ENCODE measurements around the gene TBATA. TPM values are rescaled to one million over a fixed set of nuclear protein-coding genes. Genes with fewer than 3 reads are reported as not detected.

TBATA gene
- total RNA-seq, 1 donor from 2014 or later = not detected

- DNase-seq = peak; percentile 28
These were observed 24.1 kb downstream of the TBATA start for GRCh38 chr10:70761031-70761601.

GRCh38 chr10:70760271-70760787, 24.8 kb downstream of the TBATA start:
- DNase-seq = no peak

- DNase-seq = no peak
These were observed 25.4 kb downstream of the TBATA start for GRCh38 chr10:70759781-70760180.

GRCh38 chr10:70758757-70759514, 26.2 kb downstream of the TBATA start:
- DNase-seq = peak; percentile 77

- no peak for DNase-seq
These were observed 27.3 kb downstream of the TBATA start for GRCh38 chr10:70757856-70758255.

- peak; percentile 24 for DNase-seq
These were observed 28.3 kb downstream of the TBATA start for GRCh38 chr10:70756700-70757360.

GRCh38 chr10:70753841-70754621, 31.1 kb downstream of the TBATA start:
- no peak for DNase-seq

GRCh38 chr10:70753026-70753663, 32.0 kb downstream of the TBATA start:
- DNase-seq = no peak

GRCh38 chr10:70752571-70752970, 32.6 kb downstream of the TBATA start:
- no peak for DNase-seq

- DNase-seq = no peak
These were observed 33.2 kb downstream of the TBATA start for GRCh38 chr10:70751991-70752390.

- DNase-seq = no peak
These were observed 33.8 kb downstream of the TBATA start for GRCh38 chr10:70751356-70751755.

GRCh38 chr10:70750156-70750703, 34.9 kb downstream of the TBATA start:
- DNase-seq = no peak

- DNase-seq = no peak
These were observed 35.4 kb downstream of the TBATA start for GRCh38 chr10:70749756-70750155.

GRCh38 chr10:70748801-70749573, 36.2 kb downstream of the TBATA start:
- DNase-seq = no peak

- no peak for DNase-seq
These were observed 36.9 kb downstream of the TBATA start for GRCh38 chr10:70748305-70748704.

- no peak for DNase-seq
These were observed 37.8 kb downstream of the TBATA start for GRCh38 chr10:70747192-70747965.

GRCh38 chr10:70745555-70745954, 39.6 kb downstream of the TBATA start:
- no peak for DNase-seq

GRCh38 chr10:70744617-70745143, 40.5 kb downstream of the TBATA start:
- no peak for DNase-seq

GRCh38 chr10:70743879-70744278, 41.3 kb downstream of the TBATA start:
- DNase-seq = no peak

- no peak for DNase-seq
These were observed 41.8 kb downstream of the TBATA start for GRCh38 chr10:70743430-70743788.
